Activated naive CD4-positive, alpha-beta T cell treated with Interleukin-2 at 50 U/mL for 16 hours (primary cell): ENCODE measurements around the gene GPR35.
A peak's percentile ranks its signal among the peaks of the same experiment; 100 is the strongest.

ENCODE experiments used
- DNase-seq: peaks from one replicate; pipeline ENCODE4 v3.0.0-alpha.2; 2020

Gene GPR35

GRCh38 chr2:240589850-240590525, 35.3 kb upstream of the GPR35 start:
- no peak for DNase-seq

- DNase-seq = no peak
Measured at GRCh38 chr2:240590681-240591111, 34.6 kb upstream of the GPR35 start.

GRCh38 chr2:240591226-240591625, 34.1 kb upstream of the GPR35 start:
- DNase-seq = no peak

GRCh38 chr2:240591784-240592183, 33.5 kb upstream of the GPR35 start:
- DNase-seq = no peak

- no peak for DNase-seq
Measured at GRCh38 chr2:240593026-240593702, 32.1 kb upstream of the GPR35 start.

GRCh38 chr2:240593703-240594451, 31.4 kb upstream of the GPR35 start:
- no peak for DNase-seq

GRCh38 chr2:240594511-240595380, 30.5 kb upstream of the GPR35 start:
- no peak for DNase-seq

GRCh38 chr2:240595381-240596079, 29.8 kb upstream of the GPR35 start:
- peak; percentile 11 for DNase-seq

- no peak for DNase-seq
Measured at GRCh38 chr2:240596080-240596460, 29.2 kb upstream of the GPR35 start.

GRCh38 chr2:240596491-240596931, 28.8 kb upstream of the GPR35 start:
- no peak for DNase-seq

- no peak for DNase-seq
Measured at GRCh38 chr2:240597054-240597418, 28.2 kb upstream of the GPR35 start.

GRCh38 chr2:240597419-240598181, 27.7 kb upstream of the GPR35 start:
- no peak for DNase-seq

- no peak for DNase-seq
Measured at GRCh38 chr2:240598311-240598911, 26.9 kb upstream of the GPR35 start.

GRCh38 chr2:240599141-240599583, 26.1 kb upstream of the GPR35 start:
- DNase-seq = no peak

- no peak for DNase-seq
Measured at GRCh38 chr2:240600451-240600961, 24.8 kb upstream of the GPR35 start.

- no peak for DNase-seq
Measured at GRCh38 chr2:240601061-240601830, 24.0 kb upstream of the GPR35 start.

- no peak for DNase-seq
Measured at GRCh38 chr2:240601831-240602160, 23.5 kb upstream of the GPR35 start.

- DNase-seq = no peak
Measured at GRCh38 chr2:240602266-240603050, 22.8 kb upstream of the GPR35 start.
